Ovary (tissue), 3 donors: ENCODE data around the gene GPR35.

ENCODE experiments used
- CTCF ChIP-seq, 3 donors: fragments of 450-650 bp in 2 of 3; fragments of 200-600 bp in 1 of 3; IDR thresholded peaks; one replicate each; pipeline versions ENCODE4 v1.5.1 to v1.8.0; 2016 to 2022; ENCODE audit warnings: antibody characterized with exemption in 3 of 3, mild to moderate bottlenecking in 1 of 3
- POLR2A ChIP-seq: fragments of 450-650 bp; IDR thresholded peaks from one replicate; pipeline ENCODE4 v1.6.1; 2017; ENCODE audit warnings: antibody characterized with exemption, mild to moderate bottlenecking, moderate library complexity
- donor health status: DM: no; HTN: no; CAD: no.

- TF ChIP-seq CTCF (IDR thresholded peaks at IDR 0.05) (no peak), POLR2A (no peak)
These were observed 1.0 kb upstream of the GPR35 start for GRCh38 chr2:240624011-240624949.
